Effector memory CD8-positive, alpha-beta T cell (primary cell): ENCODE data around the gene CDC27.
A peak's percentile ranks its signal among the peaks of the same experiment; 100 is the strongest.
"Not testable (repeated sequence)": the region's sequence is repeated elsewhere in the genome, so short reads cannot be mapped to it uniquely, and the experiment has no call there.

Experiments
- ATAC-seq: fragments of 150-1000 bp; cut with Tn5 transposase; replicated peaks from 2 replicates; pipeline ENCODE4 v1.10.0; 2021; ENCODE audit warnings: mild to moderate bottlenecking, moderate library complexity
- DNase-seq, 3 experiments: peaks; one replicate each; pipeline ENCODE4 v3.0.0; 2021
- H3K27ac Mint-ChIP-seq, 2 donors: one replicate each; pipeline ENCODE4 v1.8.0; 2022; ENCODE audit warnings: mild to moderate bottlenecking in 2 of 2, mixed read lengths in 2 of 2, moderate library complexity in 2 of 2
- H3K27me3 Mint-ChIP-seq, 2 donors: one replicate each; pipeline ENCODE4 v1.8.0; 2022; ENCODE audit warnings: mixed read lengths in 2 of 2
- H3K36me3 Mint-ChIP-seq: one replicate; pipeline ENCODE4 v1.8.0; 2022; ENCODE audit warnings: mild to moderate bottlenecking, moderate library complexity, mixed read lengths; ENCODE audit not compliant: insufficient read depth
- H3K4me1 Mint-ChIP-seq, 2 donors: one replicate each; pipeline ENCODE4 v1.8.0; 2022; ENCODE audit warnings: low read depth in 2 of 2, mixed read lengths in 2 of 2
- H3K4me3 Mint-ChIP-seq, 2 donors: one replicate each; pipeline ENCODE4 v1.8.0; 2022; ENCODE audit warnings: mild to moderate bottlenecking in 2 of 2, mixed read lengths in 2 of 2, moderate library complexity in 2 of 2
- H3K9me3 Mint-ChIP-seq, 2 donors: one replicate each; pipeline ENCODE4 v1.8.0; 2022; ENCODE audit warnings: mixed read lengths in 2 of 2

CDC27 gene

DNA sequence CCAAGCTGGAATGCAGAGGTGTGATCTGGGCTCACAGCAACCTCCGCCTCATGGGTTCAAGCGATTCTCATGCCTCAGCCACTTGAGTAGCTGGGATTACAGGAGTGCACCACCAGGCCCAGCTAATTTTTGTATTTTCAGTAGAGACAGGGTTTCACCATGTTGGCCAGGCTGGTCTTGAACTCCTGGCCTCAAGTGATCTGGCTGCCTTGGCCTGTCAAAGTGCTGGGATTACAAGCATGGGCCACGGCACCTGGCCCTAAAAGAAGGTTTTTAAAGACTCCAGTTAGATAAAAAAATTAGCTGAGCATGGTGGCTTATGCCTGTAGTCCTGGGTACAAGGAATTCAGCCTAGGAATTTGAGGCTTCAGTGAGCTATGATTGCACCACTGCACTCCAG is 62.3 kb downstream of the CDC27 start:
- H3K27ac Mint-ChIP-seq, DNase-seq, ATAC-seq, H3K4me3 Mint-ChIP-seq, H3K9me3 Mint-ChIP-seq, H3K4me1 Mint-ChIP-seq, H3K27me3 Mint-ChIP-seq: not testable (repeated sequence)
- peaks cover 77% of the 10 kb centered on the region for H3K36me3 Mint-ChIP-seq

DNA sequence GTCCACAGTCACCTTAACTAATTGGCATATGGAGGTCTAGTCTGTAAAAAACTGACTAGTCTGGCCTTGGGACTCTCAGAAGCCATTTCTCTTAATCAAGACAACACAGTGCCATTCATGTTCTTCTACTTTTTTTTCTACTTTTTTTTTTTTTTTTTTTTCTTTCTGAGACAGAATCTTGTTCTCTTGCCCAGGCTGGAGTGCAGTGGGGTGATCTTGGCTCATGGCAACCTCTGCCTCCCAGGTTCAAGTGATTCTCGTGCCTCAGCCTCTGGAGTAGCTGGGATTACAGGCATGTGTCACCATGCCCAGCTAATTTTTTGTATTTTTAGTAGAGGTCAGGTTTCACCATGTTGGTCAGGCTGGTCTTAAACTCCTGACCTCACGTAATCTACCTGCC is 65.8 kb downstream of the CDC27 start:
- not testable (repeated sequence) for H3K4me3 Mint-ChIP-seq, H3K4me1 Mint-ChIP-seq, H3K9me3 Mint-ChIP-seq, H3K27me3 Mint-ChIP-seq, DNase-seq, H3K27ac Mint-ChIP-seq, ATAC-seq
- peaks cover 74% of the 10 kb centered on the region for H3K36me3 Mint-ChIP-seq

- H3K4me3 Mint-ChIP-seq: no peak overlapping the region
- ATAC-seq (no peak), DNase-seq (no peak)
- H3K36me3 Mint-ChIP-seq: peaks cover 62% of the 10 kb centered on the region
- H3K27me3 Mint-ChIP-seq: no peaks in the 10 kb centered on the region
- no peaks in the 10 kb centered on the region for H3K9me3 Mint-ChIP-seq
- no peaks in the 10 kb centered on the region for H3K4me1 Mint-ChIP-seq
- no peak overlapping the region for H3K27ac Mint-ChIP-seq
These were observed 68.5 kb downstream of the CDC27 start for GRCh38 chr17:47120521-47121095.

DNA sequence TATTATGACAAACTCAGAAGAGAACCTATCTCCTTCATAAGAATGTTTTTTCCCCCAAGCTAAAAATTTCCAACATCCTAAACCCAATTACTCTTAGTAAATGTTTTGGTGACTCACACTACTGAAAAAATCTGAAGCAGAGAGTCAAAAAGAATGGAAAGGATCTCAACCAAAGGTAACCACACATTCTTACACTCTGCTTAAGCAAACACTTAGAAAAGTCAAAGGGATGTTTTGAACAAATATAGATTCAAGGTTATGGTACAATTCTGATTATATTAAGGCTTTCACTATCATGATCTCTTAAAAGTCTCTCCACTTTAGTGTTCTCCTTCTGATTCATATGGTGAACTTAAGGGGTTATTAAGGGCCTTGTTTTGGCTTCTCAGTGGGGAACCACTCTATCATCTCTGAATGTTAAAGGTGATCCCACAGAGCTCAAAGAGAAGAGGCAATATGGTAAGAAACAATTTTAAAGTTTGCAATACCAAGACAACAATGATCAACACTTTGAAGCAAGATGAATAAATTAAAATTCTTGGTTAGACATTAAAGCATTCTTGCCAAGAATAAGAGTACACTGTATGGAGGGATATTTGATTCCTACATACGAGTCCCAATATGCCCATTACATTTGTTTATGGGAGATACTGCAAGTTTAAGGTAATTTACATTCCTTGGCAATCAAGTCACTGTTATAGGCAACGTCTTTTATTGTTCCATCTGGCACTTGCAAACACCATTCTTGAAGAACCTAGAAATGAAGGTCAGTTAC is 69.2 kb downstream of the CDC27 start:
- Mint-ChIP-seq H3K4me3 (no peak overlapping the region), H3K36me3 (peaks cover 58% of the 10 kb centered on the region), H3K27ac (peak overlapping the region in 1 of 2 donors; percentile 59), H3K27me3 (no peaks in the 10 kb centered on the region), H3K4me1 (no peaks in the 10 kb centered on the region), H3K9me3 (no peaks in the 10 kb centered on the region)
- ATAC-seq: no peak
- no peak for DNase-seq

- H3K9me3 Mint-ChIP-seq: no peaks in the 10 kb centered on the region
- H3K4me1 Mint-ChIP-seq: no peaks in the 10 kb centered on the region
- H3K36me3 Mint-ChIP-seq: peaks cover 36% of the 10 kb centered on the region
- DNase-seq: no peak
- no peak overlapping the region for H3K4me3 Mint-ChIP-seq
- peak overlapping the region in 1 of 2 donors; percentile 38 for H3K27ac Mint-ChIP-seq
- H3K27me3 Mint-ChIP-seq: no peaks in the 10 kb centered on the region
- ATAC-seq: no peak
These were observed 71.7 kb downstream of the CDC27 start for GRCh38 chr17:47117386-47117785.

DNA sequence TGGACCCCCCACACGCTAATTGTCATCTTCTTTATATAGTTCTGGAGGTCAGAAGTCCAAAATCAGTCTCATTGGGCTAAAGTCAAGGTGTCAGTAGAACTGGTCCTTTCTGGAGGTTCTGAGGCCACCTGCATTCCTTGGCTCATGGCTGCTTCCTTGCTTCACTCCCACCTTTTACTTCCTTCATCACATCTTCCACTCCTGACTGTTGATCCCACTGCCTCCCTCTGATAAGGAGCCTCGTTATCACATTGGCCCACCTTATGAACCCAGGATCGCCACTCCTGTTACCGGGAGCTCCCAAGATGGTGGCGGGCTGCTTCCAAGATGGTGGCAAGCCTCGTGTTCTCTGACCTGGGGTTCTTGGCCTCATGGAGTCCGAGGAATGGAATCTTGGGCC is 83.0 kb downstream of the CDC27 start:
- Mint-ChIP-seq H3K4me3 (no peak overlapping the region), H3K27me3 (peaks cover 11 to 21% of the 10 kb centered on the region in 2 donors), H3K9me3 (no peaks in the 10 kb centered on the region), H3K36me3 (no peaks in the 10 kb centered on the region), H3K4me1 (no peaks in the 10 kb centered on the region), H3K27ac (no peak overlapping the region)
- ATAC-seq (no peak), DNase-seq (no peak)

GRCh38 chr17:47105246-47105645 is 83.8 kb downstream of the CDC27 start:
- not testable (repeated sequence) for H3K27ac Mint-ChIP-seq, ATAC-seq, H3K9me3 Mint-ChIP-seq, H3K36me3 Mint-ChIP-seq, DNase-seq, H3K4me3 Mint-ChIP-seq, H3K4me1 Mint-ChIP-seq
- peaks cover 4 to 15% of the 10 kb centered on the region in 2 donors for H3K27me3 Mint-ChIP-seq

DNA sequence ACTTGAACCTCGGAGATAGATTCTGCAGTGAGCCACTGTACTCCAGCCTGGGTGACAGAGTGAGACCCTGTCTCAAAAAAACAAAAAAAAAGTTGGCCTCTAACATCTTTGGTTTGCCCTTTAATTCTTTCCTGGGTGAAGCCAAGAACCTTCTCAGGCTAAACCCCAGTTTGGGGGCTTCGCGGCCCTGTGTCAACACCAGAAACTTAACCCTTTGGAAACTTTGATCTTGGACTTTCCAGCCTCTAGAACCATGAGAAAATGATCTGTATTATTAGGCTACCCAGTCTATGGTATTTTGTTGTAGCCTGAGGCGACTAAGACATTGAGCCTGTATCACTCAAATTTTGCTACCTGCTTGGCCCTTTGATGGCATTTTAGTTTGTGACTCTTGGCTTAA is 86.2 kb downstream of the CDC27 start:
- H3K27ac Mint-ChIP-seq: no peak overlapping the region
- H3K27me3 Mint-ChIP-seq: peaks cover 0 to 13% of the 10 kb centered on the region in 2 donors
- H3K9me3 Mint-ChIP-seq: no peaks in the 10 kb centered on the region
- ATAC-seq (no peak), DNase-seq (no peak)
- H3K4me1 Mint-ChIP-seq: peaks cover 9 to 19% of the 10 kb centered on the region in 2 donors
- no peak overlapping the region for H3K4me3 Mint-ChIP-seq
- H3K36me3 Mint-ChIP-seq: peaks cover 9% of the 10 kb centered on the region

DNA sequence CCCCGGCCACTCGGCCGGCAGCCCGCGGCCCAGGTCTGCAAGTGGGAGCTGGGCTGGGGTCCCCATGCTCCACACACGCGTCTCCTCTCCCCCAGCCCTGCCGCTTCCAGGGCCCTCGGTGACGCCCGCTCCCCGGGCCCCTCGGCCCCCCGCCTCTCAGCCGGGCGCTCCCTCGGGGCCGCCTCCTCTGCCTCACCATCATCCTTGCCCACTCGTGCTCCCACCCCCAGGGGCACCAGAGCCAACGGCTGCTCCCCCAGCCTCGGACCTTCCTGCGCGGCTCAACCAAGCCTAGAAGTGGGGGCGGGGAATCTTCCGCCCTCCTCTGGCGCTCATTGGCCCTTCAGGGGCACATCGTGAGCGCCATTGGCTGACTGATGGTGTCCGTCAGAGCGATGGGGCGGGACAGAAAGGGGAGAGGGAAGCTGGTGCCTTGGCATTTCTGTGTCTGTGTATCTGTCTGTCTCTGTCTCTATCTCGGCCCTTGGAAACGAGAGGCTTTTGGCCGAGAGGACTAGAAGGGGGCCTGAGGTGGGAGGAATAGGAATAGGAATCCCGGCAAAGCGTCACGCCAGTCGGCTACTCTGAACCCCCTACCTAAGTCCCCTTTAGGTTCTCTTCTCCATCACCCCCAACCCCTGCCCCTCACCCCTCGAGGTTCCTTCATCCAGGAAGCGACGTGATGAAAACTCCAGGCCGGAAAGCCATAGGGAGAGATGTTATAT is 88.9 kb downstream of the CDC27 start:
- peaks cover 13% of the 10 kb centered on the region for H3K36me3 Mint-ChIP-seq
- H3K27ac Mint-ChIP-seq: peak overlapping the region; percentile 82 to 97
- H3K4me1 Mint-ChIP-seq: peaks cover 11 to 20% of the 10 kb centered on the region in 2 donors
- DNase-seq (peak; percentile 86 to 94 (median 89)), ATAC-seq (peak; percentile 99)
- H3K4me3 Mint-ChIP-seq: peak overlapping the region; percentile 83 to 97
- no peaks in the 10 kb centered on the region for H3K27me3 Mint-ChIP-seq
- no peaks in the 10 kb centered on the region for H3K9me3 Mint-ChIP-seq

DNA sequence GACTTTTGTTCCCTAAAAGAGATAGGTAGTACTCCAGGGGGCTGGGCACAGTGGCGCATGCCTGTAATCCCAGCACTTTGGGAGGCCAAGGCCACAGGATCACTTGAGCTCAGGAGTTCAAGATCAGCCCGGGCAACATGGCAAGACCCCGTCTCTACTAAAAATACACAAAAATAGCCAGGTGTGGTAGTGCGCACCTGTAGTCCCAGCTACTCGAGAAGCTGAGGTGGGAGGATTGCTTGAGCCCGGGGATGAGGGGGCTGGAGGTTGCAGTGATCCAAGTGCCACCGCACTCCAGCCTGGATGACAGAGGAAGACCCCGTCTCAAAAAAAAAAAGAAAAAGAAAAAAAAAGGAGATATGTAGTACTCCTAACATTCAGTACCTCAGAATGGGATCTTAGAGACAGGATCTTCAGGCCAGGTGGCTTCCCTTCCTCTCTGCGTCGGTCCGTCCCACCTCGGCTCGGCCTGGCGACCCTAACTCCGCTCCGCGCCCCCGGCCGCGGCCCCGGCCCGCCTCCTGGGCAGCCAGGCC is 89.6 kb downstream of the CDC27 start:
- ATAC-seq (peak; percentile 7), DNase-seq (peak in 1 of 3 experiments; percentile 7)
- Mint-ChIP-seq H3K36me3 (peaks cover 13% of the 10 kb centered on the region), H3K9me3 (no peaks in the 10 kb centered on the region), H3K4me1 (peaks cover 13 to 20% of the 10 kb centered on the region in 2 donors), H3K4me3 (peak overlapping the region; percentile 83 to 97), H3K27ac (peak overlapping the region; percentile 82 to 97), H3K27me3 (no peaks in the 10 kb centered on the region)

DNA sequence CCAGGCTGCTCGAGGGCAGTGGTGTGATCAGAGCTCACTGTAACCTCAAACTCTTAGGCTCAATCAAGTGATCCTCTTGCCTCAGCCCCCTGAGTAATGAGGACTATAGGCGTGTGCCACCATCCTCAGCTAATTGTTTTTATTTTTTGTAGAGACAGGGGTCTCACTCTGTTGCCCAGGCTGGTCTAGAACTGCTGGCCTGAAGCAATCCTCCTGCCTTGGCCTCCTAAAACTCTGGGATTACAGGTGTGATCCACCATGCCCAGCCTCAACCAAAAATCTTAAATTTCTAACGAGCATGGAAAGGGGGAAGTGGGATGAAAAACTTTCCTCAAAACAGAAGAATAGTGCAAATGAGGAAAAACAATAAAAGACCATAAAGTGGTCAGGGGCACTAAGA is 92.8 kb downstream of the CDC27 start:
- ATAC-seq: no peak
- H3K9me3 Mint-ChIP-seq: no peaks in the 10 kb centered on the region
- H3K4me3 Mint-ChIP-seq: no peak overlapping the region
- H3K36me3 Mint-ChIP-seq: peaks cover 13% of the 10 kb centered on the region
- DNase-seq: no peak
- peaks cover 15 to 23% of the 10 kb centered on the region in 2 donors for H3K4me1 Mint-ChIP-seq
- H3K27me3 Mint-ChIP-seq: no peaks in the 10 kb centered on the region
- H3K27ac Mint-ChIP-seq: no peak overlapping the region

GRCh38 chr17:47095268-47095667 is 93.8 kb downstream of the CDC27 start:
- no peak for ATAC-seq
- H3K36me3 Mint-ChIP-seq: peaks cover 13% of the 10 kb centered on the region
- H3K4me3 Mint-ChIP-seq: no peak overlapping the region
- H3K27ac Mint-ChIP-seq: no peak overlapping the region
- no peaks in the 10 kb centered on the region for H3K9me3 Mint-ChIP-seq
- no peaks in the 10 kb centered on the region for H3K27me3 Mint-ChIP-seq
- H3K4me1 Mint-ChIP-seq: peaks cover 15 to 29% of the 10 kb centered on the region in 2 donors
- no peak for DNase-seq

GRCh38 chr17:47087093-47087492 is 102.0 kb downstream of the CDC27 start:
- Mint-ChIP-seq H3K27ac (no peak overlapping the region), H3K9me3 (no peaks in the 10 kb centered on the region), H3K27me3 (no peaks in the 10 kb centered on the region), H3K36me3 (peaks cover 2% of the 10 kb centered on the region), H3K4me1 (peaks cover 8 to 18% of the 10 kb centered on the region in 2 donors), H3K4me3 (no peak overlapping the region)
- ATAC-seq (no peak), DNase-seq (no peak)
